ENCODE measurements around the gene LRRC27. TPM values are rescaled to one million over a fixed set of nuclear protein-coding genes. Genes with fewer than 3 reads are reported as not detected.

Gene LRRC27
- total RNA-seq, 1 donor from 2014 or later = 3.4 TPM

GRCh38 chr10:132421847-132422751 is 90.1 kb downstream of the LRRC27 start:
- DNase-seq (ENCODE audit: low spot score) (no peak), ATAC-seq (no peak)

DNA sequence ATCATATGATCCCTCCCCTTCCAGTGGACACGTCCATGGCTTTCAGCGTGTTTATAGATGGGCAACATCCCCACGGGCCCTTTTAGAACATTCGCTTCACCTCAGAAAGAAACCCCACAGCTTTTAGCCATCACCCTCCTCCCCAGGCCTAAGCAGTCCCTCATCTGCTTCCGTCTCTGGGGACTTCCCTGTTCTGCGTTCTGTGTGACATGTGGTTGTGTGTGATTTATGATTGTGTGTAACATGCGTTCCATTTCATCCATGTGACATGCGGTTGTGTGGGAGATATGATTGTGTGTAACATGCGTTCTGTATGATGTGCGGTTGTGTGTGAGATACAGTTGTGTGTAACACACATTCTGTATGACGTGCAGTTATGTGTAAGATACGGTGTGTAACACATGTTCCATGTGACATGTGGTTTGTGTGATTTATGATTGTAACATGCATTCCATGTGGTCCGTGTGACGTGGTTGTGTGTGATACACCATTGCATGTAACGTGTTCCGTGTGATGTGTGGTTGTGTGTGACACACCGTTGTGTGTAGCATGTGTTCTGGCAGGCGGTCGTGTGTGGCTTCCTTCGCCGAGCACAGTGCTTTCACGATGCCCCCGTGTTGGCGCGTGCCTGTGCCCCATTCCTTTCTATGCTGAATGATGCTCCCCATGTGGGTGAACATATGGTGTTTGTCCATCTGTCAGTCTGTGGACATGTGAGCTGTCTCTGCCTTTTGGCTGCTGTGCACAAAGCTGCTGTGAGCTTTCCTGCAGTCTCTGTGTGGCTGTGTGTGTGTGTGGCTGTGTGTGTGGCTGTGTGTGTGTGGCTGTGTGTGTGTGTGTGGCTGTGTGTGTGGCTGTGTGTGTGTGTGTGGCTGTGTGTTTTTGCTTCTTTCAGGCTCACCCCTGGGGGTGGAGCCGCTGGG is 91.2 kb downstream of the LRRC27 start:
- DNase-seq (ENCODE audit: low spot score) (no peak), ATAC-seq (no peak)

- no peak for DNase-seq (ENCODE audit: low spot score)
Observed at GRCh38 chr10:132423966-132424861, 92.2 kb downstream of the LRRC27 start.

DNA sequence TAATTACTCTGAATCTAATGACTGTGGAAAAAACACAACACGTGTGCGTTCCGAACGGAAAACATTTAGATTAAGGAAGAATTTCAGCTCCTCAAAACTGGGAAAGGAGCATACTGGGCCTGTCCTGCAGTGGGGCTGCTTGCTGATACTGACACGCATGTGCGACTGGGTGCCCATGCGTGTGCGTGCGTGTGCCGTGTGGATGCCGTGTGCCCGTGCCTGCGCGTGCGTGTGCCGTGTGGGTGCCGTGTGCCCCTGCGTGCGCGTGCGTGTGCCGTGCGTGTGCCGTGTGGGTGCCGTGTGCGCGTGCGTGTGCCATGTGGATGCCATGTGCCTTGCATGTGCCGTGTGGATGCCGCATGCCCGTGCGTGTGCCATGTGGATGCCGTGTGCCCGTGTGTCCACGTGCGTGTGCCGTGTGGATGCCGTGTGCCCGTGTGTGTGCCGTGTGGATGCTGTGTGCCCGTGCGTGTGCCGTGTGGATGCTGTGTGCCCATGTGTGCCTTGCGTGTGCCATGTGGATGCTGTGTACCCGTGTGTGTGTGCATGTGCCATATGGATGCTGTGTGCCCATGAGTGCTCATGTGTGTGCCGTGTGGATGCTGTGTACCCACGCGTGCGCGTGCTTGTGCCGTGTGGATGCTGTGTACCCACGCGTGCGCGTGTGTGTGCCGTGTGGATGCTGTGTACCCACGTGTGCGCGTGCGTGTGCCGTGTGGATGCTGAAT is 93.2 kb downstream of the LRRC27 start:
- no peak for ATAC-seq
- no peak for DNase-seq (ENCODE audit: low spot score)

More at GRCh38 chr10:132423966-132424861, 92.2 kb downstream of the LRRC27 start:
- ATAC-seq = no peak

- ATAC-seq = no peak
- DNase-seq (ENCODE audit: low spot score) = no peak
Observed at GRCh38 chr10:132425757-132426155, 93.8 kb downstream of the LRRC27 start.

- no peak for DNase-seq (ENCODE audit: low spot score)
- ATAC-seq = no peak
Observed at GRCh38 chr10:132427006-132427771, 95.2 kb downstream of the LRRC27 start.

- ATAC-seq (no peak), DNase-seq (ENCODE audit: low spot score) (no peak)
Observed at GRCh38 chr10:132427939-132428367, 96.0 kb downstream of the LRRC27 start.

DNA sequence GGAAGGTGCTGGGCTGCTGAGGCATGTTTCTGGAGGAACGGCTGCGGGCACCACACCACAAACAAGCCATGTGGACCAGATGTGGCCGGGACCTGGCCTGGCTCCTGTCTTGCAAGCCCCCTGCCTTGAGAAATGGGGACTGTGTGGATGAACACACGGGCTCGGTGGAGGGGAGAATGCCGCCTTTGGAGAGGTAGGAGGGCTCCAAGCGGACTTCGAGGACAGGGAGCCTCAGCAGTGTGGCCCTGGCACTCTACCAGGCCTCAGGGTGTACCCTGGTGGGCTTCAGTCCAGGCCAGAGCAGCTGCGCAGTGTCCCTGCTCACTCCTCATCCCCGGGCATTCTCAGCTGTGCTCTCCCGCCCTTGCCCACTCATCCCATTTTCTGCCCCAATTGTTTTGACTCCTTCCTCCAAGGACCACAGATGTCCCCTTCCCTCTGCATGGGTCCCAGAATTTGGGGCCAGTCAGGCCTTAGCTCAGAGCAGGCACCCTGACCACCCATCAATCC is 96.5 kb downstream of the LRRC27 start:
- DNase-seq (ENCODE audit: low spot score) = no peak
- ATAC-seq = no peak

Other genes starting within 250 kb of the LRRC27 start
- 0.08 TPM for gene DPYSL4, start 145.2 kb upstream of the LRRC27 start, total RNA-seq
- gene STK32C, start 24.2 kb upstream of the LRRC27 start, total RNA-seq = 3.3 TPM
- gene PWWP2B, start 65.0 kb downstream of the LRRC27 start, total RNA-seq = 5.8 TPM
- 18.3 TPM for gene INPP5A, start 205.6 kb downstream of the LRRC27 start, total RNA-seq